ENCODE data around the gene UGT8.
"Not testable (repeated sequence)": the region's sequence is repeated elsewhere in the genome, so short reads cannot be mapped to it uniquely, and the experiment has no call there.

UGT8 gene

GRCh38 chr4:114606245-114606644, 7.6 kb downstream of the UGT8 start:
- no peak for DNase-seq (ENCODE audit: low read depth, low spot score)

DNA sequence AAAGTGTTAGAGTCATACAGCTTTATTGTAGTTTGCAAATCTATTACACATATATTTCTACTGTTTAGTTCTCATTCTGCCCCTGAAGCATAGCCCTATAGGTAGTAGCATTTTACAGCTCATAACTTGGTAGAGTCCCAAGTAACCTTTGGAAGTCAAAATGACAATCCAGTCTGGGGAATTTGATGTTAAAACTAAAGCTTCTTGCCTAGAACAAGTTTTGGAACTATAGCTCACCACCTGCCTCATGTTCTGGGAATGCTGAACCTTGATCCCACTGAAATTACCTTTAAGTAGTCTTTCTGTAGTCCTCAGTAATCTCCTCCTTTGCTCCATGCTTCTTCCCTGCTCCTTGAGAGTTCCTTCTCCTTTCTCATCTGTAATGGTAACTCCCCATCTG, 8.4 kb downstream of the UGT8 start:
- DNase-seq (ENCODE audit: low read depth, low spot score): no peak

DNA sequence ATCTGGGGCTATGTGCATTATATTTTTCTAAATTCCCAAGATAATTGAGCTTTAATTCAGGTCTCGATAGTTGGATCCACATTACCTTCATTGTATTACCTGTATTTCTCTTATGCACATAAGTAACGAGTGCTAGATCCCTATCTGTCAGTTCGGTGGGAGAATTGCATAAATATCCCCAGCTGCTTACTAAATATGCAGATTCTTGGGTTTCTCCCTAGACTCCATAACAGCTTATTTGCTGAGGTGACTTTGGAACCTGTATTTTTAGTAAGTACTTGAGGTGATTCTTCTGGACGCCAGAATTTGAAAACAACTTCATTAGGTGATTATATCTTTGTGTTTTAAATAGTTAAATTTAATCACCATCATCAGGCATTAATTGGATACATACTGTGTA, 15.0 kb downstream of the UGT8 start:
- DNase-seq (ENCODE audit: low read depth, low spot score): no peak

- DNase-seq (ENCODE audit: low read depth, low spot score): no peak
Measured at GRCh38 chr4:114615435-114615834, 16.8 kb downstream of the UGT8 start.

GRCh38 chr4:114616036-114616435, 17.4 kb downstream of the UGT8 start:
- not testable (repeated sequence) for DNase-seq (ENCODE audit: low read depth, low spot score)

GRCh38 chr4:114626196-114626595, 27.6 kb downstream of the UGT8 start:
- DNase-seq (ENCODE audit: low read depth, low spot score): no peak

DNA sequence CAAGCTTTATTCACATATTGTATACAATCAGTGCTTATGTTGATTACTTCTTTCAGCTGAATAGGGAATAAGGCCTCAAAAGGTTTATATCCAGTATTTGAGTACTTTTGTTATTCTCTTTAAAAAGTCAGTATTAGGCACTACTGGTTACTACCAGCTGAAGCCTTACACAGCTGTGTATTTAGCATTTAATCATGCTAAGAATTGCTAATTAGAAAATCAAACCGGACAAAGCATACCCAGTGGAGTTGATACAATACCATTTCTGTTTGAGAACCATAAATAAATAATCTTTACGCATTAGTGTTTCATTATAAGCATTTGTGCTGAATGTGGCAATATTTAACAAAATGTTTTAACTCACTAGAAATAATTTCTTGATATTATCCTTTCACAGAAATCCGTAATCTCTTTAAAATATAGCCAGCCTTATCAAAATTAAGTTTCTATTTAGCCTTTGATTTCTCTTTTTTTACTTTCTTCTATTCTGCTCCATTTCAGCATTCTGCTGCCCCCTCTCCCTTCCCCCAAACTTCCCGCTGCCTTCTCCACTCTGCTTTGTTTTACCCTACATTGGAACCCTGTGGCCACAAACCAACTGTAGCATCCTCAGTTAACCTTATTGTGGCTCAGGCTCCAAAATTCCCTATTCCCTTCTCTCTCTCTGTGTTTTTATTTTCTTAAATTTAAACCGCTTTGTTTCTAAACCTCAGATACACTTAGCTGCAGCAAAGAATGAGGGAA, 37.8 kb downstream of the UGT8 start:
- no peak for DNase-seq (ENCODE audit: low read depth, low spot score)

- no peak for DNase-seq (ENCODE audit: low read depth, low spot score)
Measured at GRCh38 chr4:114642173-114642780, 43.7 kb downstream of the UGT8 start.

DNA sequence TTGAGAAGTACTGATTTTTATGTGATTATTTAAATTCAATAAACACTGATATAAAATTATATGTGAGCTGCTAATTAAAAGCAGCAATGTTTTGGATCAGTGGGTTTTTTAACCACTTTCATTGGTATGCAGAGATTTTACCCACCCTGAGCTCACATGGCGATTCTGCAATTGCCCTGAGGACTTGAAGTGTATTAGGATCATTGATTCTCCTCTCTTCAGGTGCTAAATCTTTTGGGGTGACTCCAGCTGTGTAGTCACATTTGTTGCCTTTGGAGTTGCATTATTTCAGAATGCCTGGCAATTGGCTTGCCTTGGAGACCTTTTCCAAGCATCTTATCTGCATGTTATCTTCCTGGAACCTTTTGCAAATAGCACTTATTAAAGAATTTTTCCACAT, 51.3 kb downstream of the UGT8 start:
- DNase-seq (ENCODE audit: low read depth, low spot score): no peak

DNA sequence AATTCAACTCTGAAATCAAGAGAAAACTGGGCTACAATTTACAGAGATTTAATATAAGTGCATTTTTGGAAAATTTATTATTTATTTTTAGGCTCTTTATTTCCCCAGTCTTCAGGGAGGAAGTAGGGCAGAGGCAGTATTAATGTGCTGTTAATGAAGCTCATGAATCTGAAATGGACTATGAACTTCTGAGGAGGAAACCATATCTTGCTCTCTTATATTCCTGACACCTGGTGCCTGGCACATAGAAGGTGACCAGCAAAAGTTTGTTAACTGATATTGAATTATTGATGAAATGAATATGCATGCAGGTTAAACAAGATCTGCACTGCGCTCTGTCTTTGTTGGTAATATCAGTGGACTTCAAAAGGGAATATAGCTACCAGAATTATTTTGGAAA, 55.1 kb downstream of the UGT8 start:
- DNase-seq (ENCODE audit: low read depth, low spot score): no peak

DNA sequence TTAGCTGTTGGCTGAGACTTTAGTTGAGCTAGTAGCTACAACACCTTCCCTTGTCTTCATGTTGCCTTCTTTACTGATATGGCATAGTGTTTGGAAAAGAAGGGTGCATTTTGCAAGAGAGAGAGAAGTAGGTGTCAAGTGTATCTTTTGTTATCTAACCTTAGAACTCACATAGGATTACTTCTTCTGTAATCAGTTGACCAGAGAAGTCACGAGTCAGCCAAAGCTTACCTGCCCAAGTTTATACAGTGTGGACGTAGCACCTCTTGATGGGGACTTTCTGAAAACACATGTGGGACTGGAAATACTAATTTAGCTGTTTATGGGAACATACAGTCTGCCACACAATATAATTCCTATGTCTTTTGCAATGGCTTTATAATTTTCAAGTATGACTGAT, 56.0 kb downstream of the UGT8 start:
- no peak for DNase-seq (ENCODE audit: low read depth, low spot score)

- DNase-seq (ENCODE audit: low read depth, low spot score): no peak
Measured at GRCh38 chr4:114658179-114658578, 59.6 kb downstream of the UGT8 start.

- DNase-seq (ENCODE audit: low read depth, low spot score): no peak
Measured at GRCh38 chr4:114658776-114659175, 60.2 kb downstream of the UGT8 start.

DNA sequence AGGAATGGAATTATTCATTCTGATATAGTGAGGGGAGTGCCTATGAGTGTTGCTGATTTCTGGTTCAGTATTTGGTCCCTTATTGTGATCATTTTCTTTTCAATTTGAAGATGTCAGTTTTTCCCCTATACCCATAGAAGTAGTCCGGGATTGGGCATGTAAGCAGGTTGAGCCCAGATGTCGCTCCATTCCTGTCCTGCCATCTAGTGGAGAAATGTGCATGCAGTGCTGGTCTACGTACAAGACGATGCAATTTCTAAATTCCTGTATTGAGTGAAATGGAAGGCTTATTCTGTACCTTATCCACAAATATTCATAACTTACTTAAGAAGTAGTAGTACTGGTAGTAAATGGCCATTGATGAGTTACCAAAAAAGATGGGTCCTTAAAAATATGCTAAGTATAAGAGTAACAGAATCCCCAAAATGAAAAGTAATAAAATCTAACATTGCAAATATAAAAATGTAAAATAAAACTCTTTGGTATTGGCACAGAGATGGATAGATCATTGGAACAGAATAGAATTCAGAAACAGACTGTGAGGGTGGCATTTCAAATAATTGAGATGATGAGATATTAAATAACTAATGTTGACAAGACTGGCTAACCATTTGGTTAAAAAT, 60.9 kb downstream of the UGT8 start:
- DNase-seq (ENCODE audit: low read depth, low spot score): no peak

DNA sequence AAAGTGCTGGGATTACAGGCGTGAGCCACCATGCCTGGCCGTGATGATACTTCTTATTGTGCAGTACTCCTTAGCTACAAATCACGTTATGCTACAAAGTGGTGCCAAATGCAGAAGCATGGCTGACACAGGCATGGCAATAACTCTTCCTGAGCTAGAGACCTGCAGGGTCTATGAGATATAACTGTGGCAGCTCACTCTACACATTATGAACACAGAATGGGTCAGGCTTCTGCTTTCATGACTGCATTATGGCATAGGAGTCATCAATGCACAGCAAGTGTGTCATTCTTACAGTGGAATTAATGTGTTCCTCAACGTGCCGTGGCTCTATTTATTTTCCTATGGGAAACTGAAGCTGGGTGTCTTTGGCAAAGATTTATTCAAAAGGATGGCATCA, 64.5 kb downstream of the UGT8 start:
- no peak for DNase-seq (ENCODE audit: low read depth, low spot score)

DNA sequence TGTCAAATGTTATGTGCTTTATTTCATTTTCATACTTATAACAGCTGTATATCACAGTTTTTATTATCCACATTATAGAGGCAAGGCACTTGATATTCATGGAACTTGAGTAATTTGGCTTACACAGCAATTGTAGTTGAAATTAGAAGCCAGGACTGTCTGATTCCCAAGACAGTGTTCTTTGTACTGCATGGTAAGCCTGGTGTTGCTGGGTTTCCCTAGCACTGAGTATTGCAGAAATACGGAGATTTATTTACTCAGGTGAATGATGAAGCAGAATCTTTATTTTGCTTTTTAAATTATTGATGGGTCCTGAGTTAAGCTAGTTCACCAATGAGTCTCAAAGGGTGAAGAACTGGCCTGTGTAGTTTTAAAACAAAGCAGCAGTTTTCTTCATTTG, 70.0 kb downstream of the UGT8 start:
- DNase-seq (ENCODE audit: low read depth, low spot score): no peak

- not testable (repeated sequence) for DNase-seq (ENCODE audit: low read depth, low spot score)
Measured at GRCh38 chr4:114670733-114671132, 72.1 kb downstream of the UGT8 start.

DNA sequence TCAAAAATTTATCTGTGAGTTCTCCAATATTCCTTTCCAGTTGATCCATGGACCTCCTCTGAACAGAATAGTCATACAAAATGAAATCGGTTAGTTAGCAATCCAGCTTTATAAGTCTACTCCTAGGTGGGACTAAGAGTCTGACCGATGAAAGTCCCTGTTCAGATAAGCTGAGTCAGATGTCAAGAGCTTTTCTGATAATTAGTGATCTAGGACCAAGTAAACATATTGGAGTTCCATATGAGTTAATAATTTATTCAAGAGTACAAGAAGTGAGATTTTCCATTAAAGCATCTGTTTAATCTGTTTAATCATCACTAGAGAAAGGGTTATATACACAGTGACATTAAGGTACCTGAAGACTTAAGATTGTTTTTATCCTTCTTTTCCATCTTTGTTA, 74.7 kb downstream of the UGT8 start:
- DNase-seq (ENCODE audit: low read depth, low spot score): no peak

- DNase-seq (ENCODE audit: low read depth, low spot score): no peak
Measured at GRCh38 chr4:114674080-114674479, 75.5 kb downstream of the UGT8 start.

- no peak for DNase-seq (ENCODE audit: low read depth, low spot score)
Measured at GRCh38 chr4:114677346-114677979, 78.9 kb downstream of the UGT8 start.

GRCh38 chr4:114684462-114684861, 85.9 kb downstream of the UGT8 start:
- DNase-seq (ENCODE audit: low read depth, low spot score): no peak

DNA sequence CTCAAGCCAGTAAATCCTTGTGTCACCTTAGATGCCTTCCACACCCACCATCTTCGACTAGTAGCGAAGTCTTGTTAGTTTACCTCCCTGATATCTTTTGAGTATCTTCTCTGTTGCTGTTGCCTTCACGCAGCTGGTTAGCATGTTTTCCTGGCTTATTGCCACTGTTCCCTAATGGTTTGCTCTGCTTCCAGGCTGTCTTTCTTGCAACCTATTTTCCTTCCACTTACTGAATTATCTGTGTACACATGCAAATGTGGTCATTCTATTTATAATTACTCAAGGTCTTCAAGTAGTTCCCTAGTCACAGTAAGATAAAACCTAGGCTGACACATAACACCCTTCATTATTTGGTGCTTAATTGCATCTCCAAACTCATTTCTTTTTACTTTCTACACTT, 89.5 kb downstream of the UGT8 start:
- no peak for DNase-seq (ENCODE audit: low read depth, low spot score)

DNA sequence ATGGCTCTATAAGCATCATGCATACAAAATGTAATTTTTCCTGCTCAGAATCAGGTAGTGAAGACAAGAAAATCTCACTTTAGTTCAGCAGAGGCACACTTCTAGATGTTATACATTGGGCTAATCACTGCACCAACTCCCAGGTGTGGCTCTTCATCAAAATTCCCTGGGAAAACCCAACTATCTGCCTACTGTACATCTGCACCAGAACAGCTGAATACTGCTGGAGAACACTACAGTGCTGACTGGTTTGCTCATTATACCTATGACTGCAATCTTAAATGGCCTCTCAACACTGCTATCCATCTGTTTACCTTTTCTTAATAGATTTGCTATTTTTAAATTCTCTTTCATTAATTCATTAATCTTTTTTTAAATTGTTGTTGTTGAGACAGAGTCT, 92.0 kb downstream of the UGT8 start:
- no peak for DNase-seq (ENCODE audit: low read depth, low spot score)
